Gastroesophageal sphincter (tissue), 3 donors: Measurements from ENCODE around the gene SATB2.

Experiments
- EP300 ChIP-seq: sonication (generic); formaldehyde crosslinking; IDR thresholded peaks from one replicate; pipeline ENCODE4 v1.6.1; 2017; ENCODE audit warnings: antibody characterized with exemption, mild to moderate bottlenecking
- POLR2A ChIP-seq, 2 donors: fragments of 450-650 bp; IDR thresholded peaks; one replicate each; pipeline ENCODE4 v1.6.1; 2017; ENCODE audit warnings: antibody characterized with exemption in 2 of 2, mild to moderate bottlenecking in 2 of 2, moderate library complexity in 1 of 2
- POLR2AphosphoS5 ChIP-seq: sonication (generic); formaldehyde crosslinking; IDR thresholded peaks from one replicate; pipeline ENCODE4 v1.6.1; 2017; ENCODE audit warnings: antibody characterized with exemption
- TF ChIP-seq, protein P1 (sequence below), 4 experiments: fragments of 200-600 bp in 2 of 4; fragments of 450-650 bp in 2 of 4; sonication (generic) in 1 of 4; IDR thresholded peaks; one replicate each; pipeline ENCODE4 v1.5.1; 2017 to 2019; ENCODE audit warnings: antibody characterized with exemption in 4 of 4, mild to moderate bottlenecking in 2 of 4, moderate library complexity in 2 of 4

DNA sequence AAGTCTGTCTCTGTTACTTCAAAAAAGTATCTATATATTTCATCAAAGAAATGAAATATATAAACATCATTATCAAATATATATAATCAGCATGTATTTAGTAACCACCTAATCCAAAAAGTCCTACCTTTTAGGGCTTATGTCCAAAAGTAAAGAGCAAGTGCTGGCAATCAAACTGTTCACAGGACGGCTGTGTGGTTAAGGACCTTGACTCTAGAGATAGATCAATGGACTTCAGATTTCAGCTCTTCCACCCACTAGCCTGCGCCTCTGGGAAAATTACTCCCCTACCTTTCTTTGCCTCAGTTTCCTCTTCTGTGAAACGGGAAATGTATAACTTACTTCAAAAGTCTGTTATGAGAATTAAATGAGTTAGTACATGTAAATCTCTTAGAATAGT is 29.4 kb downstream of the SATB2 start:
- TF ChIP-seq, protein P1, sequence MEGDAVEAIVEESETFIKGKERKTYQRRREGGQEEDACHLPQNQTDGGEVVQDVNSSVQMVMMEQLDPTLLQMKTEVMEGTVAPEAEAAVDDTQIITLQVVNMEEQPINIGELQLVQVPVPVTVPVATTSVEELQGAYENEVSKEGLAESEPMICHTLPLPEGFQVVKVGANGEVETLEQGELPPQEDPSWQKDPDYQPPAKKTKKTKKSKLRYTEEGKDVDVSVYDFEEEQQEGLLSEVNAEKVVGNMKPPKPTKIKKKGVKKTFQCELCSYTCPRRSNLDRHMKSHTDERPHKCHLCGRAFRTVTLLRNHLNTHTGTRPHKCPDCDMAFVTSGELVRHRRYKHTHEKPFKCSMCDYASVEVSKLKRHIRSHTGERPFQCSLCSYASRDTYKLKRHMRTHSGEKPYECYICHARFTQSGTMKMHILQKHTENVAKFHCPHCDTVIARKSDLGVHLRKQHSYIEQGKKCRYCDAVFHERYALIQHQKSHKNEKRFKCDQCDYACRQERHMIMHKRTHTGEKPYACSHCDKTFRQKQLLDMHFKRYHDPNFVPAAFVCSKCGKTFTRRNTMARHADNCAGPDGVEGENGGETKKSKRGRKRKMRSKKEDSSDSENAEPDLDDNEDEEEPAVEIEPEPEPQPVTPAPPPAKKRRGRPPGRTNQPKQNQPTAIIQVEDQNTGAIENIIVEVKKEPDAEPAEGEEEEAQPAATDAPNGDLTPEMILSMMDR (IDR thresholded peaks at IDR 0.05): no peak
- no peak for TF ChIP-seq POLR2AphosphoS5
- TF ChIP-seq POLR2A (IDR thresholded peaks at IDR 0.05): no peak
- TF ChIP-seq EP300: no peak
